Measurements from ENCODE around the gene MICB. TPM values are rescaled to one million over a fixed set of nuclear protein-coding genes. Genes with fewer than 3 reads are reported as not detected.
"Not testable (repeated sequence)": the region's sequence is repeated elsewhere in the genome, so short reads cannot be mapped to it uniquely, and the experiment has no call there.

MICB gene
- total RNA-seq, 6 donors from 2014 or later = 4.9 to 14.4 (median 11.3) TPM

- ATAC-seq (ENCODE audit: low FRiP score in 2 of 2) = no peak
- no peaks in the 10 kb centered on the region for H3K36me3 ChIP-seq
- peak; percentile 24 to 75 for DNase-seq
- peaks cover 10 to 27% (median 16%) of the 10 kb centered on the region in 4 donors for H3K4me1 ChIP-seq
- no peaks in the 10 kb centered on the region for H3K27me3 ChIP-seq
- 27 to 31% methylated on average over 14 to 21 of the region's 21 CpGs for WGBS, 2 donors
- TF ChIP-seq EP300 (IDR thresholded peaks at IDR 0.05) = no peak
- TF ChIP-seq CTCF (IDR thresholded peaks at IDR 0.05) = no peak
- TF ChIP-seq POLR2A (IDR thresholded peaks at IDR 0.05) = no peak
- TF ChIP-seq POLR2AphosphoS5 (IDR thresholded peaks at IDR 0.05) = no peak
- H3K4me3 ChIP-seq = peak overlapping the region in 3 of 4 donors; percentile 52 to 88 (median 68)
- no peaks in the 10 kb centered on the region for H3K9me3 ChIP-seq
- H3K27ac ChIP-seq = no peak overlapping the region
Measured at GRCh38 chr6:31498748-31499147, 803 bp downstream of the MICB start.

GRCh38 chr6:31499648-31500047 lies 1.7 kb downstream of the MICB start:
- not testable (repeated sequence) for H3K36me3 ChIP-seq; H3K27ac ChIP-seq; H3K9me3 ChIP-seq; ATAC-seq (ENCODE audit: low FRiP score in 2 of 2); DNase-seq; H3K4me3 ChIP-seq; H3K27me3 ChIP-seq
- H3K4me1 ChIP-seq = peaks cover 10 to 27% (median 16%) of the 10 kb centered on the region in 4 donors
- WGBS, 2 donors = 100% methylated on average over 1 of the region's 2 CpGs

- TF ChIP-seq POLR2AphosphoS5 (IDR thresholded peaks at IDR 0.05) (no peak), CTCF (IDR thresholded peaks at IDR 0.05) (no peak)
- H3K36me3 ChIP-seq = peaks cover 0 to 16% (median 14%) of the 10 kb centered on the region in 4 donors
- H3K27ac ChIP-seq = no peak overlapping the region
- H3K9me3 ChIP-seq = no peaks in the 10 kb centered on the region
- no peak overlapping the region for H3K4me3 ChIP-seq
- no peak for ATAC-seq (ENCODE audit: low FRiP score in 2 of 2)
- DNase-seq = no peak
- H3K27me3 ChIP-seq = no peaks in the 10 kb centered on the region
- H3K4me1 ChIP-seq = peaks cover 2 to 10% (median 7%) of the 10 kb centered on the region in 4 donors
Measured at GRCh38 chr6:31502586-31502985, 4.6 kb downstream of the MICB start.

GRCh38 chr6:31509036-31509435 lies 11.1 kb downstream of the MICB start:
- not testable (repeated sequence) for H3K4me1 ChIP-seq; ATAC-seq (ENCODE audit: low FRiP score in 2 of 2); H3K4me3 ChIP-seq; H3K27ac ChIP-seq; DNase-seq; H3K9me3 ChIP-seq; H3K27me3 ChIP-seq
- peaks cover 0 to 42% (median 30%) of the 10 kb centered on the region in 4 donors for H3K36me3 ChIP-seq
- WGBS, 2 donors = 40% methylated on average over 2 of the region's 2 CpGs; no CpG with 5 or more reads in 1 of the 2 donors

GRCh38 chr6:31510007-31510406 lies 12.1 kb downstream of the MICB start:
- H3K4me1 ChIP-seq = no peaks in the 10 kb centered on the region
- no peak for TF ChIP-seq CTCF (IDR thresholded peaks at IDR 0.05)
- TF ChIP-seq POLR2A (IDR thresholded peaks at IDR 0.05) = no peak
- no peak for TF ChIP-seq EP300 (IDR thresholded peaks at IDR 0.05)
- no peak for TF ChIP-seq POLR2AphosphoS5 (IDR thresholded peaks at IDR 0.05)
- no peak for ATAC-seq (ENCODE audit: low FRiP score in 2 of 2)
- no peaks in the 10 kb centered on the region for H3K9me3 ChIP-seq
- H3K36me3 ChIP-seq = peaks cover 0 to 42% (median 30%) of the 10 kb centered on the region in 4 donors
- no peaks in the 10 kb centered on the region for H3K27me3 ChIP-seq
- no peak overlapping the region for H3K4me3 ChIP-seq
- 61 to 68% methylated on average over 4 of the region's 4 CpGs for WGBS, 2 donors
- no peak for DNase-seq
- no peak overlapping the region for H3K27ac ChIP-seq

GRCh38 chr6:31513456-31514165 lies 15.7 kb downstream of the MICB start:
- Histone ChIP-seq H3K4me1 (no peaks in the 10 kb centered on the region), H3K27me3 (no peaks in the 10 kb centered on the region), H3K36me3 (peaks cover 0 to 22% (median 11%) of the 10 kb centered on the region in 4 donors), H3K4me3 (no peak overlapping the region), H3K27ac (no peak overlapping the region), H3K9me3 (no peaks in the 10 kb centered on the region)
- TF ChIP-seq POLR2A (IDR thresholded peaks at IDR 0.05) (no peak), POLR2AphosphoS5 (IDR thresholded peaks at IDR 0.05) (no peak), CTCF (IDR thresholded peaks at IDR 0.05) (no peak), EP300 (IDR thresholded peaks at IDR 0.05) (no peak)
- 82 to 91% methylated on average over 4 of the region's 5 CpGs for WGBS, 2 donors
- ATAC-seq (ENCODE audit: low FRiP score in 2 of 2) (no peak), DNase-seq (no peak)
